ENCODE measurements around the gene RGS4.

DNA sequence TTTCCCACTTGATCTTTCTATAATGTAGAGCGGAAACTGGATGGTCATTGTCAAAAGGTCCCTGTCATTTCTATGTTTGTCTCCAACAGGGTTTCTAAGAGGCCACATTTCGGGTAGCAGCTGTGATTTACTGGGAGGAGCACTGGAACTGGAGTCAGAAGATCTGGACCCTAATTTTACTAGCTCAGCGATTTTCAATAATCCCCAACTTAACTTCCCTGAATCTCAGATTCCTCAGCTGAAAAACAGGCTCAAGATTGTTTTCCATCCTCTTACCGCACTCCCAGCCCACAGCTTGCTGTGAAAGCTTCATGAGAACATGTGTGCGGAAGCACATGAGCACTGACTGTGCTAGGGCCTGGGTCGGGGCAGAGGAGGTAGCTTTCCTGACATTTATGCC lies 19.9 kb upstream of the RGS4 start:
- TF ChIP-seq CTCF (IDR thresholded peaks at IDR 0.05), result no peak
- no peak for TF ChIP-seq POLR2A (IDR thresholded peaks at IDR 0.05)
- TF ChIP-seq POLR2AphosphoS5 (IDR thresholded peaks at IDR 0.05), result no peak
